IMR-90 (cell line): ENCODE measurements around the gene BIK. TPM values are rescaled to one million over a fixed set of nuclear protein-coding genes. Genes with fewer than 3 reads are reported as not detected.
A peak's percentile ranks its signal among the peaks of the same experiment; 100 is the strongest.

ENCODE experiments used
- ATAC-seq: fragments of 200-7000 bp; cut with Tn5 transposase; 2 replicates; pipeline ENCODE4 v1.9.1; 2020; ENCODE audit warnings: low read depth, mild to moderate bottlenecking, moderate library complexity
- BruUV-seq: library from RNA; stranded (reverse); fragments of 400-500 nt; replicated peaks from 2 replicates; lab custom pipeline; 2021; lab: Mats Ljungman, UMichigan
- CTCF ChIA-PET: fragments of 300-600 bp; formaldehyde crosslinking; extraction: SDS; loops from one replicate; lab custom pipeline; 2021; ENCODE audit warnings: antibody characterized with exemption; lab: Yijun Ruan, JAX
- POLR2A ChIA-PET: fragments of 300-600 bp; sonication (Branson Sonifier 250); formaldehyde crosslinking; loops from one replicate; lab custom pipeline; 2022; ENCODE audit warnings: antibody characterized with exemption; ENCODE audit not compliant: unreplicated experiment; lab: Charles Lee
- DNase-seq: peaks from one replicate; pipeline ENCODE4 v3.0.0; 2013
- H2AFZ ChIP-seq: replicated peaks from 2 replicates; pipeline ENCODE3; 2013; ENCODE audit warnings: low read length, mild to moderate bottlenecking; ENCODE audit not compliant: poor library complexity
- H2AK5ac ChIP-seq: 2 replicates; pipeline ENCODE4 v1.6.1; 2013; ENCODE audit warnings: low read depth, low read length, inconsistent platforms
- H2AK9ac ChIP-seq: replicated peaks from 2 replicates; pipeline ENCODE3; 2013; ENCODE audit warnings: mild to moderate bottlenecking, low read depth, low read length, moderate library complexity; ENCODE audit not compliant: poor library complexity
- H2BK120ac ChIP-seq: 2 replicates; pipeline ENCODE4 v1.6.1; 2013; ENCODE audit warnings: low read depth, low read length, inconsistent platforms
- H2BK15ac ChIP-seq: 3 replicates; pipeline ENCODE4 v1.6.1; 2013; ENCODE audit warnings: low read depth, low read length, inconsistent platforms
- H2BK20ac ChIP-seq: 2 replicates; pipeline ENCODE4 v1.6.1; 2013; ENCODE audit warnings: low read depth, mild to moderate bottlenecking, inconsistent platforms, low read length, moderate library complexity
- H2BK5ac ChIP-seq: 2 replicates; pipeline ENCODE4 v1.6.1; 2013; ENCODE audit warnings: mild to moderate bottlenecking, low read depth, low read length, inconsistent platforms; ENCODE audit not compliant: poor library complexity, severe bottlenecking
- H3K14ac ChIP-seq: replicated peaks from 2 replicates; pipeline ENCODE4 v1.6.1; 2013; ENCODE audit warnings: low read depth, low read length, inconsistent platforms
- H3K18ac ChIP-seq: 2 replicates; pipeline ENCODE4 v1.6.1; 2013; ENCODE audit warnings: low read depth, low read length, control low read depth
- H3K23ac ChIP-seq: 2 replicates; pipeline ENCODE4 v1.6.1; 2013; ENCODE audit warnings: low read depth, low read length, inconsistent platforms
- H3K27ac ChIP-seq: 2 replicates; pipeline ENCODE4 v1.5.1; 2013; ENCODE audit warnings: mild to moderate bottlenecking, control low read depth, low read length; ENCODE audit not compliant: insufficient read depth
- H3K27me3 ChIP-seq: 2 replicates; pipeline ENCODE4 v1.6.1; 2013; ENCODE audit warnings: low read length; ENCODE audit not compliant: control insufficient read depth, insufficient read depth
- H3K36me3 ChIP-seq: 2 replicates; pipeline ENCODE4 v1.6.1; 2013; ENCODE audit warnings: low read length, mixed read lengths; ENCODE audit not compliant: control insufficient read depth, insufficient read depth
- H3K4ac ChIP-seq: 2 replicates; pipeline ENCODE4 v1.6.1; 2013; ENCODE audit warnings: low read depth, low read length, inconsistent platforms
- H3K4me1 ChIP-seq: 2 replicates; pipeline ENCODE4 v1.6.1; 2013; ENCODE audit warnings: low read length, mixed read lengths; ENCODE audit not compliant: control insufficient read depth, insufficient read depth
- H3K4me2 ChIP-seq: 2 replicates; pipeline ENCODE4 v1.6.1; 2013; ENCODE audit warnings: low read depth, mild to moderate bottlenecking, control low read depth, low read length, moderate library complexity
- H3K4me3 ChIP-seq: 2 replicates; pipeline ENCODE4 v1.5.1; 2013; ENCODE audit warnings: low read depth, mild to moderate bottlenecking, control low read depth, low read length, moderate library complexity; ENCODE audit not compliant: insufficient read depth
- H3K56ac ChIP-seq: 2 replicates; pipeline ENCODE4 v1.6.1; 2013; ENCODE audit warnings: low read length, inconsistent platforms; ENCODE audit not compliant: insufficient read depth; ENCODE audit errors: extremely low read depth
- H3K79me1 ChIP-seq, 2 experiments: 2 replicates each; pipeline ENCODE4 v1.6.1; 2013; ENCODE audit warnings: low read length in 2 of 2, inconsistent platforms in 1 of 2, low read depth in 1 of 2
- H3K9ac ChIP-seq: 2 replicates; pipeline ENCODE4 v1.6.1; 2013; ENCODE audit warnings: low read depth, low read length, control low read depth
- H3K9me1 ChIP-seq: 2 replicates; pipeline ENCODE4 v1.6.1; 2013; ENCODE audit warnings: low read length, inconsistent platforms; ENCODE audit not compliant: insufficient read depth
- H3K9me3 ChIP-seq: 2 replicates; pipeline ENCODE4 v1.6.1; 2013; ENCODE audit warnings: low read length; ENCODE audit not compliant: control insufficient read depth, insufficient read depth
- H4K20me1 ChIP-seq: 2 replicates; pipeline ENCODE4 v1.6.1; 2013; ENCODE audit warnings: low read length, inconsistent platforms; ENCODE audit not compliant: insufficient read depth
- H4K5ac ChIP-seq: 2 replicates; pipeline ENCODE4 v1.6.1; 2013; ENCODE audit warnings: mild to moderate bottlenecking, low read depth, low read length, control low read depth
- H4K8ac ChIP-seq, 2 experiments: 2 replicates each; pipeline ENCODE4 v1.6.1; 2013; ENCODE audit warnings: low read depth in 2 of 2, low read length in 2 of 2, control low read depth in 1 of 2, inconsistent platforms in 1 of 2
- H4K91ac ChIP-seq: 2 replicates; pipeline ENCODE4 v1.6.1; 2013; ENCODE audit warnings: low read depth, low read length, inconsistent platforms; ENCODE audit not compliant: insufficient read depth
- BHLHE40 ChIP-seq: fragments of 150-350 bp; IDR thresholded peaks from 2 replicates; pipeline ENCODE4 v1.6.1; 2016; ENCODE audit warnings: mild to moderate bottlenecking, low read depth, low read length
- CEBPB ChIP-seq: IDR thresholded peaks from 2 replicates; pipeline ENCODE4 v1.6.1; 2012; ENCODE audit warnings: low read depth, low read length, improper control_type of control experiment
- CTCF ChIP-seq: conservative IDR thresholded peaks from 2 replicates; pipeline ENCODE4 v1.5.1; 2012; ENCODE audit warnings: mild to moderate bottlenecking, low read depth, low read length, improper control_type of control experiment
- FOS ChIP-seq: fragments of 150-350 bp; IDR thresholded peaks from 2 replicates; pipeline ENCODE4 v1.6.1; 2016; ENCODE audit warnings: low read depth, low read length
- MAFK ChIP-seq: IDR thresholded peaks from 2 replicates; pipeline ENCODE4 v1.6.1; 2012; ENCODE audit warnings: low read depth, low read length, improper control_type of control experiment
- MAZ ChIP-seq: IDR thresholded peaks from 2 replicates; pipeline ENCODE4 v1.6.1; 2012; ENCODE audit warnings: low read depth, mild to moderate bottlenecking, low read length, improper control_type of control experiment, moderate library complexity, borderline replicate concordance
- POLR2A ChIP-seq: IDR thresholded peaks from 2 replicates; pipeline ENCODE4 v1.6.1; 2012; ENCODE audit warnings: mild to moderate bottlenecking, low read depth, low read length
- RFX5 ChIP-seq: IDR thresholded peaks from 2 replicates; pipeline ENCODE4 v1.8.0; 2012; ENCODE audit warnings: low read depth, mild to moderate bottlenecking, low read length, moderate library complexity
- SMC3 ChIP-seq: fragments of 150-350 bp; IDR thresholded peaks from 2 replicates; pipeline ENCODE4 v1.6.1; 2016; ENCODE audit warnings: low read depth, mild to moderate bottlenecking, antibody characterized with exemption, low read length, moderate library complexity
- WGBS, 2 experiments: methylation state at CpG; one replicate each; pipeline versions ENCODE4 v1.1.5 to v1.1.7; 2013; ENCODE audit warnings: missing lambda C conversion rate in 2 of 2; ENCODE audit not compliant: insufficient read length in 1 of 2; ENCODE audit errors: extremely low coverage in 2 of 2; 5-methylcytosine and 5-hydroxymethylcytosine counted together
- dilution Hi-C: fragments of 300-500 bp; cut with HindIII; formaldehyde crosslinking; loops from one replicate; pipeline ENCODE4 v1.14.3; 2018; ENCODE audit warnings: low sequenced_read_pairs; ENCODE audit not compliant: unreplicated experiment
- in situ Hi-C: fragments of 300-500 bp; cut with MboI; formaldehyde crosslinking; loops from 3 replicates; pipeline ENCODE4 v1.14.3; 2019; ENCODE audit warnings: low sequenced_read_pairs, inconsistent platforms, mixed read lengths
- intact Hi-C: fragments of 100-400 bp; cut with micrococcal nuclease; formaldehyde crosslinking; loops from 2 replicates; pipeline ENCODE4 v1.10.0; 2022
- polyA plus RNA-seq, 3 experiments: library from polyadenylated mRNA; depleted of rRNA; stranded (reverse); fragments of >200 nt; gene quantifications; 2 replicates each; pipeline ENCODE4 v1.2.3, GENCODE V29; 2012; ENCODE audit warnings: low replicate concordance in 1 of 3
- total RNA-seq: library from RNA; depleted of rRNA; stranded (reverse); fragments of >200 nt; gene quantifications from 2 replicates; pipeline ENCODE4 v1.2.3, GENCODE V29; 2012
- TF ChIP-seq, protein P1 (sequence below): fragments of 150-350 bp; IDR thresholded peaks from 2 replicates; pipeline ENCODE4 v1.6.1; 2017; ENCODE audit warnings: mild to moderate bottlenecking, antibody characterized with exemption, low read length, low read depth

BIK gene
- total and polyA plus RNA-seq, 2 of the 4 experiments (the other 2 are of a cell fraction), result 0.18 TPM; not detected in 1

GRCh38 chr22:43128116-43128515 lies 17.6 kb downstream of the BIK start:
- Histone ChIP-seq H3K4ac (no peak overlapping the region), H2BK120ac (no peak overlapping the region), H3K9me3 (no peaks in the 10 kb centered on the region), H3K56ac (no peak overlapping the region), H3K9me1 (peaks cover 11% of the 10 kb centered on the region), H2AK5ac (no peak overlapping the region), H2BK5ac (no peak overlapping the region), H3K14ac (no peak overlapping the region), H4K91ac (no peak overlapping the region), H3K36me3 (peaks cover 9% of the 10 kb centered on the region), H3K79me1 (no peaks in the 10 kb centered on the region), H2AK9ac (peak overlapping the region; percentile 99), H2BK15ac (no peak overlapping the region), H2AFZ (peak overlapping the region; percentile 2), H2BK20ac (no peak overlapping the region), H3K23ac (no peak overlapping the region), H3K27me3 (no peaks in the 10 kb centered on the region), H3K4me1 (peaks cover 12% of the 10 kb centered on the region), H4K5ac (no peak overlapping the region), H4K20me1 (no peaks in the 10 kb centered on the region), H4K8ac (no peak overlapping the region), H3K4me3 (no peak overlapping the region), H3K9ac (no peak overlapping the region), H3K27ac (no peak overlapping the region), H3K4me2 (no peak overlapping the region), H3K18ac (no peak overlapping the region)
- dilution Hi-C loops, result no loop called here
- intact Hi-C loops, result no loop called here
- no TSS peak for BruUV-seq
- DNase-seq, result no peak
- no peak for TF ChIP-seq CEBPB
- no peak for TF ChIP-seq FOS
- no peak for TF ChIP-seq BHLHE40
- TF ChIP-seq POLR2A, result no peak
- no peak for TF ChIP-seq RFX5
- no peak for TF ChIP-seq CTCF
- TF ChIP-seq, protein P1, sequence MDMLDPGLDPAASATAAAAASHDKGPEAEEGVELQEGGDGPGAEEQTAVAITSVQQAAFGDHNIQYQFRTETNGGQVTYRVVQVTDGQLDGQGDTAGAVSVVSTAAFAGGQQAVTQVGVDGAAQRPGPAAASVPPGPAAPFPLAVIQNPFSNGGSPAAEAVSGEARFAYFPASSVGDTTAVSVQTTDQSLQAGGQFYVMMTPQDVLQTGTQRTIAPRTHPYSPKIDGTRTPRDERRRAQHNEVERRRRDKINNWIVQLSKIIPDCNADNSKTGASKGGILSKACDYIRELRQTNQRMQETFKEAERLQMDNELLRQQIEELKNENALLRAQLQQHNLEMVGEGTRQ, result no peak
- TF ChIP-seq MAZ, result no peak
- TF ChIP-seq SMC3, result no peak
- no peak for TF ChIP-seq MAFK
- no peak for ATAC-seq
- in situ Hi-C loops, result no loop called here
- ChIA-PET CTCF (no interaction called here), POLR2A (interaction anchor here (0.5 kb wide), 1 partner anchor 23 kb away, joined by 17 read pairs; the partner anchor contains the start of gene TSPO)
- WGBS, 2 experiments, result 93% methylated on average over 5 of the region's 13 CpGs; no CpG with 5 or more reads in 1 of the 2 experiments
